Activated CD8-positive, alpha-beta memory T cell treated with anti-CD3 and anti-CD28 coated beads, Interleukin-2, amount 10 ng/mL, durations not matched to agents 7 days and 5 days (primary cell): ENCODE measurements around the gene IGFBP7. TPM values are rescaled to one million over a fixed set of nuclear protein-coding genes. Genes with fewer than 3 reads are reported as not detected.
A peak's percentile ranks its signal among the peaks of the same experiment; 100 is the strongest.

ENCODE experiments used
- ATAC-seq: fragments of 150-1000 bp; cut with Tn5 transposase; one replicate; pipeline ENCODE4 v1.10.0; 2021; ENCODE audit warnings: moderate library complexity
- CTCF ChIA-PET: fragments of 350-600 bp; sonication (Branson Sonifier 250); formaldehyde crosslinking; loops from one replicate; lab custom pipeline; 2021; ENCODE audit warnings: antibody characterized with exemption; lab: Charles Lee
- DNase-seq: peaks from one replicate; pipeline ENCODE4 v3.0.0-alpha.2; 2020
- H3K27ac Mint-ChIP-seq: one replicate; pipeline ENCODE4 v1.8.0; 2021; ENCODE audit warnings: mild to moderate bottlenecking, mixed read lengths
- H3K27me3 Mint-ChIP-seq: one replicate; pipeline ENCODE4 v1.8.0; 2021; ENCODE audit warnings: mixed read lengths
- H3K36me3 Mint-ChIP-seq: one replicate; pipeline ENCODE4 v1.8.0; 2021; ENCODE audit warnings: mild to moderate bottlenecking, mixed read lengths
- H3K4me1 Mint-ChIP-seq: one replicate; pipeline ENCODE4 v1.8.0; 2021; ENCODE audit warnings: mixed read lengths
- H3K4me3 Mint-ChIP-seq: one replicate; pipeline ENCODE4 v1.8.0; 2021; ENCODE audit warnings: mild to moderate bottlenecking, moderate library complexity, mixed read lengths
- H3K9me3 Mint-ChIP-seq: one replicate; pipeline ENCODE4 v1.8.0; 2022; ENCODE audit warnings: low read depth, mixed read lengths
- total RNA-seq, 2 experiments: library from RNA; stranded (reverse); gene quantifications; one replicate each; pipeline ENCODE4 v1.2.3, GENCODE V29; 2021

The IGFBP7 gene, protein sequence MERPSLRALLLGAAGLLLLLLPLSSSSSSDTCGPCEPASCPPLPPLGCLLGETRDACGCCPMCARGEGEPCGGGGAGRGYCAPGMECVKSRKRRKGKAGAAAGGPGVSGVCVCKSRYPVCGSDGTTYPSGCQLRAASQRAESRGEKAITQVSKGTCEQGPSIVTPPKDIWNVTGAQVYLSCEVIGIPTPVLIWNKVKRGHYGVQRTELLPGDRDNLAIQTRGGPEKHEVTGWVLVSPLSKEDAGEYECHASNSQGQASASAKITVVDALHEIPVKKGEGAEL
- total RNA-seq = under 1 TPM in 1 of 2 experiments, not detected in 1; 0.35 TPM

DNA sequence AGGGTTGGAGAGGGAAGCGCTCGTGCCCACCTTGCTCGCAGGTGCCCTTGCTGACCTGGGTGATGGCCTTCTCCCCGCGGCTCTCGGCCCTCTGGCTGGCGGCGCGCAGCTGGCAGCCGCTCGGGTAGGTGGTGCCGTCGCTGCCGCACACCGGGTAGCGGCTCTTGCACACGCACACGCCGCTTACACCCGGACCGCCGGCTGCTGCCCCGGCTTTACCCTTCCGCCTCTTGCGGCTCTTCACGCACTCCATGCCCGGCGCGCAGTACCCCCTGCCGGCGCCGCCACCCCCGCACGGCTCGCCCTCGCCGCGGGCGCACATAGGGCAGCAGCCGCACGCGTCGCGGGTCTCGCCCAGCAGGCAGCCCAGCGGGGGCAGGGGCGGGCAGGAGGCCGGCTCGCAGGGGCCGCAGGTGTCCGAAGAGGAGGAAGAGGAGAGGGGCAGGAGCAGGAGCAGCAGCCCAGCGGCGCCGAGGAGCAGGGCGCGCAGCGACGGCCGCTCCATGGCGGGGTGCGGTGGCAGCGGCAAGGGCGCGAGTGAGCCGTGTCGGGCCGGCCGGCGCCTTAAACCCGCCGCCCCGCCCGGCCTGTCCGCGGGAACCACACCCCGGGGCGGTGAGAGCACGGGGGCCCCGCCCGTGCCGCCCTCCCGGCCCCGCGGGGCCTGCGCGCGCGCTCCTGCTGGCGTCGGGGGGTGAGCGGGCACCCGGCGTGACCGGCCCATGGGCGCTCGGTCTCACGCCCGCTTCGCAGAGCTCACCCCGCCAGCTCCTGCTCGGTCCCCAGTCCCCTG is at the start of gene IGFBP7:
Gene IGFBP7, minus strand, starts transcription at position 539 of the 793 bp plus-strand sequence. Its CDS starts 34 bp downstream, at position 505.
- H3K4me1 Mint-ChIP-seq = peaks cover 18% of the 10 kb centered on the region
- H3K36me3 Mint-ChIP-seq = peaks cover 2% of the 10 kb centered on the region
- H3K9me3 Mint-ChIP-seq = no peaks in the 10 kb centered on the region
- DNase-seq = no peak
- peak within 1 kb of the TSS; percentile 57 for H3K27ac Mint-ChIP-seq
- peaks cover 85% of the 10 kb centered on the region for H3K27me3 Mint-ChIP-seq
- CTCF ChIA-PET = no interaction called here
- H3K4me3 Mint-ChIP-seq = peak within 1 kb of the TSS; percentile 65
- ATAC-seq = peak; percentile 54

DNA sequence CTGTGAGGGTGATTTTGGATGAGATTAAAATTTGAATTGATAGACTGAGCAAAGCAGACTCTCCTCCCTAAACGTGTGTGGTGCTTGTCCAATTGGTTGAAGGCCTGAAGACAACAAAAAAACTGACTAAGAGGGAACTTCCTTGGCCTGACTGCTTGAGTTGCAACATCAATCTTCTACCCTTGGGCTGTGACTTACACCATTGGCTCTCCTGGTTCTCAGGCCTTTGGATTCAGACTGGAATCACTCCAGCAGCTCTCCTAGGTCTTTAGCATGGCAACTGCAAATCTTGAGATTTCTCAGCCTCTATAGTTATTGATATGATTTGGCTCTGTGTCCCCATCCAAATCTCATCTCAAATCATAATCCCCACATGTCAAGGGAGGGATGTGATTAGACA is 49.7 kb upstream of the IGFBP7 start:
- H3K27ac Mint-ChIP-seq = no peak overlapping the region
- H3K4me3 Mint-ChIP-seq = no peak overlapping the region
- DNase-seq = no peak
- H3K9me3 Mint-ChIP-seq = no peaks in the 10 kb centered on the region
- peaks cover 20% of the 10 kb centered on the region for H3K27me3 Mint-ChIP-seq
- CTCF ChIA-PET = no interaction called here
- ATAC-seq = no peak
- H3K36me3 Mint-ChIP-seq = no peaks in the 10 kb centered on the region
- peaks cover 14% of the 10 kb centered on the region for H3K4me1 Mint-ChIP-seq

DNA sequence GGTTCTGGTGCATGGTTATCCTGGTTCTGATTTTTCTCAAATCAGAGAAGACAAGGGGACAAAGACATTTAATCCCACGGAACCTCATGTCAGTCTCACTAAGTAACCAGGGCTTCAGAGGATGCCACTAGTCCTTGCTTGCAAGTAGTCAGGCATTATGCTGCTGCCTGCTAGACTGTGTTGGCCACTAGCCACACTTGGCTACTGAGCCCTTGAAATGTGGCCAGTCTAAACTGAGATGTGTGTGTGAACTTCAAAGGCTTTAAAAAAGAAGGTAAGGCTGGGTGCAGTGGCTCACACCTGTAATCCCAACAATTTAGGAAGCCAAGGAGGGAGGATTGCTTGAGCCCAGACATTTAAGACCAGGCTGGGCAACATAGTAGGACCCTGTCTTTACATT is 48.6 kb upstream of the IGFBP7 start:
- DNase-seq (no peak), ATAC-seq (no peak)
- CTCF ChIA-PET = no interaction called here
- H3K27me3 Mint-ChIP-seq = peaks cover 16% of the 10 kb centered on the region
- H3K4me3 Mint-ChIP-seq = no peak overlapping the region
- H3K9me3 Mint-ChIP-seq = no peaks in the 10 kb centered on the region
- peaks cover 7% of the 10 kb centered on the region for H3K4me1 Mint-ChIP-seq
- H3K27ac Mint-ChIP-seq = no peak overlapping the region
- no peaks in the 10 kb centered on the region for H3K36me3 Mint-ChIP-seq

DNA sequence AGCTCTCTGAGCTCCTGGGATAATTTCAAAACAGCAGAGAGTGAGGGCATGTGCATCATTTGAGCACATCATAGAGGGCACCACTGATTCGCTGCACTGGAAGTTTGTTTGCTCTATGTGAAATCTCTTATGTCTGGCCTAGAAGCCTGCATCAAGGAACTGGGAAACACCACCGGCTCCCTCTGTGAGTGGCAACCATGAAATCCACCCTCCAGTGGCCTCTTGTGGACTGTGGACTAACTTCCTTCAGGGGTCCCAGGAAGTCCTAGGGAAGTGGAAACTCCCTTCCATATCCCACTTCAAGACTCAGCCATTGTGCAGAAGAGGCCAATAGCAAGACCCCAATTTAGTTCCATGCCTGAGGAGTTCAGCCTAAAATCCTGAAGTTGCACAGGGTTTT is 48.0 kb upstream of the IGFBP7 start:
- CTCF ChIA-PET = no interaction called here
- no peak for DNase-seq
- Mint-ChIP-seq H3K4me1 (peaks cover 2% of the 10 kb centered on the region), H3K4me3 (no peak overlapping the region), H3K27me3 (peaks cover 19% of the 10 kb centered on the region), H3K9me3 (no peaks in the 10 kb centered on the region), H3K27ac (no peak overlapping the region), H3K36me3 (no peaks in the 10 kb centered on the region)
- ATAC-seq = no peak

DNA sequence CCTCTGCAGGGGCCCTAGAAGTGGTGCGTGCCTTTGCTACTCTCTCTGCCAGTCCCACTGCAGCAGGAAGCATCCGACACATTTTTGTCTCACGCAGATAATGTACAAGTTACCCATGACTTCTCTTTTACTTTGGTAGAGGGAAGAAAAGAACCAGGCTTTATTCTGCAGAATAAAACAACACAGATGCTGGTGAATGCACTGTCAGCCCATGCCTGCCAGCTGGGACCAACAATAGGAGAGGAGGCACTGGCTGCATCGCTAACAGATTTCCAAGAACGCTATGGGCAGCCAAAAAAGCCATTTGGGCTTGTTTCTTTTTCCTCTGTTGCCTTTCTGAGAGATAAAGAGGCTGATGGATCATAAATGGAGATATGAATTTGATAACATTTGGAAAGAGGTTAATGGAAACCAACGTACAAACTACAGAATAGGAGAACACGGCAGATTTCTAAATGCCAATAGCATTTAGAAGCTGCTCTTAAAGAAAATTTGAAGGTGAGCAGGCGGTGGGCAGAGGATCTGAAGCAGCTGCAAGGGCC is 47.5 kb upstream of the IGFBP7 start:
- Mint-ChIP-seq H3K4me3 (no peak overlapping the region), H3K36me3 (no peaks in the 10 kb centered on the region), H3K27me3 (peaks cover 14% of the 10 kb centered on the region), H3K9me3 (no peaks in the 10 kb centered on the region), H3K27ac (no peak overlapping the region), H3K4me1 (no peaks in the 10 kb centered on the region)
- no peak for DNase-seq
- ATAC-seq = no peak
- CTCF ChIA-PET = no interaction called here

DNA sequence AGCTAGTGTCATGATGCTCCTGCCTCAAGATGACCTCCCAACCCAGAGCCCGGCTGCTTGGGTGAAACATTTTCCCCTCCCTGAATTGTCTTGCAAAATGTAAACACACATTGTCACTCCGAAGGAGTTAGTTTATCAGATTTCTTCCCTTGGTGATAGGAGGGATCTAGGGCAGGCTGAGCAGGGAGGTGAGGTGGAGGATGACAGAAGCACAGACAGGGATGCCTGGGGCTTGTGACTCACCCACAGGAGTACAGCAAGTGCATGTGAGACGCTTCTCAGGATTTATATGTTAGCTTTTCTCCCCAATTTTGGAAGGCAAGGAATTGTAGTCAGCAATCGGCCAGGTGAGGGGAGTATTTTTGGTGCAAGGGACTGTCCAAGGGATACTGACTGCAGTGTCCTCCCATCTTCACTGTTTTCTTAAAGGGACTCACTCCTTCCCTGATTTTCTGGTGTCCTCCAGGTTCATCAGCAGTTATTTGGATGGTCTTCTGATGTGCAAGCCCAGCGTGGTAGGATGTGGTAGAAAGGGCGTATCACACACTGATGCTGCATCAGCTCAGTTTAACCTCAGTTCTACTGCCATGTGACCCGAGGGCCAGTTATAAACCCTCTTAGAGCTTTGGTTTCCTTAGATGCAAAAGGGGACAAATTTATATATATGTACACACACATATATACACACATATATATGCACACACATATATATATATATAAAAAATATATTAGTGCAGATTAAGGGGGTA is 46.2 kb upstream of the IGFBP7 start:
- CTCF ChIA-PET = no interaction called here
- Mint-ChIP-seq H3K27me3 (peaks cover 11% of the 10 kb centered on the region), H3K36me3 (no peaks in the 10 kb centered on the region), H3K4me1 (no peaks in the 10 kb centered on the region), H3K9me3 (no peaks in the 10 kb centered on the region), H3K27ac (no peak overlapping the region), H3K4me3 (no peak overlapping the region)
- no peak for DNase-seq
- ATAC-seq = no peak

DNA sequence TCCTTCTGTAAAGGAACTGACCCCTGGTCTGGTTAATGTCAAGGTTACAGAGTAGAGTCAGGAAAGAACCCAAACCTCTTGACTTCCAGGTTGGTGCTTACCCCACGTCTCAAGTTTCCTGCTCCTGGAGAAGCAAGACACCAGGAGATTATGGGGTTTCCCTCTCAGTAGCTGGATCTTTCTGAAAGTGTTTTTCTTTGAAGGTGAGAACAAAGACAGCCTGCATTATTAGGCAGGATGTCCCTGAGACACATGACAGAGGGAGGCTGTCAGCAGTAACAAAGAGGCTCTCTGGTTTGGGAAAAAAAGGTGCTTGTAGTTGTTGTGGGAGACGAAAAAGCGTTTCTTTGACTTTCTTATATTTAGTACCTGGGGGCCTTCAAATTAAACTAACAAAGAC is 44.7 kb upstream of the IGFBP7 start:
- H3K36me3 Mint-ChIP-seq = no peaks in the 10 kb centered on the region
- CTCF ChIA-PET = no interaction called here
- no peak overlapping the region for H3K27ac Mint-ChIP-seq

DNA sequence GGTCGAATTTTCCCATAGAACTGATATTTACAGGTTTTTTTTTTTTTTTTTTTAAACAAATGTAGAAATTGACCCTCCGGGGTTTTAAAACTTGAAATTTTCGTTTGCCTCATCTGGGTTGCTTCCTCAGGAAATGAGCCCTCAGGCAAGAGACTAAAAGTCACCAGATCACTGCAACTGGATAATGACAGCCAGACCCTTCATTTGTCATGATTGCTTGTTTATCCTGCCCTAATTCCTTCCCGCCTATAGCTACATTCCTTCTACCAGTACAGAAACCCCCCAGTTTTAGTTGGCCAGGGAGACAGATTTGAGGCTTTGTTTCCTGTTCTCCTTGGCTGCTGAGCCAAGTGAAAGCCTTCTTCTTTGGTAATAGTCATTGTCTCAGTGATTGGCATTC is 44.0 kb upstream of the IGFBP7 start:
- H3K4me1 Mint-ChIP-seq = no peaks in the 10 kb centered on the region
- H3K9me3 Mint-ChIP-seq = no peaks in the 10 kb centered on the region
- H3K27me3 Mint-ChIP-seq = peaks cover 15% of the 10 kb centered on the region
- H3K36me3 Mint-ChIP-seq = no peaks in the 10 kb centered on the region
- ATAC-seq (no peak), DNase-seq (no peak)
- no peak overlapping the region for H3K27ac Mint-ChIP-seq
- CTCF ChIA-PET = interaction anchor here (1.4 kb wide), 1 partner anchor 10 kb away, joined by 7 read pairs; no protein-coding TSS in a partner anchor
- H3K4me3 Mint-ChIP-seq = no peak overlapping the region

More for the DNA sequence above, 44.7 kb upstream of the IGFBP7 start:
- H3K27me3 Mint-ChIP-seq = peaks cover 11% of the 10 kb centered on the region
- ATAC-seq (no peak), DNase-seq (no peak)
- no peak overlapping the region for H3K4me3 Mint-ChIP-seq
- H3K9me3 Mint-ChIP-seq = no peaks in the 10 kb centered on the region
- no peaks in the 10 kb centered on the region for H3K4me1 Mint-ChIP-seq

DNA sequence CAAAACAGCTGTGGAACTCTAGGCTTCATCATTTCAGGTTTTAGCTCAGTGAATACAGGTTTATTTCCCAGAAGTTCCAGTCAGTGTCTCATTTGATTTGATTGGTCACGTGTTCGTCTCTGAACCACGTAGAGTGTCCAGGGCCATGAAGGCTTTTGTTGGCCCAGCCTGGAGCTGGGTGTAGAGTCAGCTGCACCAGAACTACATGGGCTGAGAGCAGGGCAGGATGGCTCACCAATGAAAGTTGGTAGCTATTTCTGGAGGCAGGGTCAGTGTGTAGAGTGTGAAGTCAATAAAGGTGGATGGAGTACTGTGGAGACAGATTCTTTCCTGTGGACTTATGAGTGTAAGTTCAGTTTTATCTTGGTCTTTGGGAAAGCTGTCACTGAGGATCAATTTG is 43.0 kb upstream of the IGFBP7 start:
- no peak overlapping the region for H3K4me3 Mint-ChIP-seq
- CTCF ChIA-PET = interaction anchor here (1.2 to 1.4 kb wide), 2 partner anchors 11 kb away, joined by 3 to 7 read pairs; no protein-coding TSS in a partner anchor
- H3K27me3 Mint-ChIP-seq = peaks cover 19% of the 10 kb centered on the region
- no peaks in the 10 kb centered on the region for H3K4me1 Mint-ChIP-seq
- H3K27ac Mint-ChIP-seq = no peak overlapping the region
- H3K9me3 Mint-ChIP-seq = no peaks in the 10 kb centered on the region
- no peaks in the 10 kb centered on the region for H3K36me3 Mint-ChIP-seq
- ATAC-seq (no peak), DNase-seq (no peak)

DNA sequence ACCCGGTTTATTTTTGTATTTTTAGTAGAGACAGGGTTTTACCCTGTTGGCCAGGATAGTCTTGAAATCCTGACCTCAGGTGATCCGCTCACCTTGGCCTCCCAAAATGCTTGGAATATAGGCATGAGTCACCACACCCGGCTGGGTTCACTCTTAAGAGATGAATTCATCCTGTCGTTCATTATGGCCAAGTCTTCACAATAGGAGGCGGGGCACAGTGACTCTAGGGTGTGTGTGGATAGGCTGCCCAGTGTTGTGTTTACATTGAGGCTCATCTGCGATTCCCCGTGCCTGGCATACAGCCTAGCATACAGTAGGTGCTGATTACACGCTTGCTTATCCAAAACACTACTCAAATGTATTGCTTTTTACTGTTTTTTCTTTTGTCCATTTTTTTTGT is 41.3 kb upstream of the IGFBP7 start:
- ATAC-seq (no peak), DNase-seq (no peak)
- no peaks in the 10 kb centered on the region for H3K36me3 Mint-ChIP-seq
- CTCF ChIA-PET = interaction anchor here (3.2 kb wide), 1 partner anchor 12 kb away, joined by 12 read pairs; no protein-coding TSS in a partner anchor
- peaks cover 19% of the 10 kb centered on the region for H3K27me3 Mint-ChIP-seq
- no peaks in the 10 kb centered on the region for H3K9me3 Mint-ChIP-seq
- H3K27ac Mint-ChIP-seq = no peak overlapping the region
- no peak overlapping the region for H3K4me3 Mint-ChIP-seq
- no peaks in the 10 kb centered on the region for H3K4me1 Mint-ChIP-seq

DNA sequence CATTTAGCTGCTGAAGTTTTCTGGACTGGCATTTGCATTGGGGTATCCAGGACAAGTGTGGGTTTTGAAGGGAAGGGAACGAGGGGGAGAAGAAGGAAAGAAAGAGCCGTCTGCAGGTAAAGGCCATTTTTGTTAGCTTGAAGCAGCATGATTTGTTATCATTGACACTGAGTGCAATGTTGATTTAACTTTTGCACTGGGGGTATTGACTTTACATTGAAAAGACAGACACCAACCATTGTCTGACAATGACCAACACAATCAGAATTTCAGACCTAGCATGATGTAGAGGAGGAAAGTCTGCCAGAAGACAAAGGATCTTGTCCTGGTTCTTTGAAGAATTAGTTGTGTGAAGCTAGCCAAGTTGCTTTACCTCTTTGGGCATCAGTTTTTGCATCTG is 39.6 kb upstream of the IGFBP7 start:
- ATAC-seq = no peak
- no peak overlapping the region for H3K27ac Mint-ChIP-seq
- H3K4me3 Mint-ChIP-seq = no peak overlapping the region
- H3K36me3 Mint-ChIP-seq = no peaks in the 10 kb centered on the region
- H3K27me3 Mint-ChIP-seq = peaks cover 13% of the 10 kb centered on the region
- no peaks in the 10 kb centered on the region for H3K4me1 Mint-ChIP-seq
- DNase-seq = no peak
- CTCF ChIA-PET = interaction anchor here (3.2 kb wide), 1 partner anchor 14 kb away, joined by 12 read pairs; no protein-coding TSS in a partner anchor
- no peaks in the 10 kb centered on the region for H3K9me3 Mint-ChIP-seq

DNA sequence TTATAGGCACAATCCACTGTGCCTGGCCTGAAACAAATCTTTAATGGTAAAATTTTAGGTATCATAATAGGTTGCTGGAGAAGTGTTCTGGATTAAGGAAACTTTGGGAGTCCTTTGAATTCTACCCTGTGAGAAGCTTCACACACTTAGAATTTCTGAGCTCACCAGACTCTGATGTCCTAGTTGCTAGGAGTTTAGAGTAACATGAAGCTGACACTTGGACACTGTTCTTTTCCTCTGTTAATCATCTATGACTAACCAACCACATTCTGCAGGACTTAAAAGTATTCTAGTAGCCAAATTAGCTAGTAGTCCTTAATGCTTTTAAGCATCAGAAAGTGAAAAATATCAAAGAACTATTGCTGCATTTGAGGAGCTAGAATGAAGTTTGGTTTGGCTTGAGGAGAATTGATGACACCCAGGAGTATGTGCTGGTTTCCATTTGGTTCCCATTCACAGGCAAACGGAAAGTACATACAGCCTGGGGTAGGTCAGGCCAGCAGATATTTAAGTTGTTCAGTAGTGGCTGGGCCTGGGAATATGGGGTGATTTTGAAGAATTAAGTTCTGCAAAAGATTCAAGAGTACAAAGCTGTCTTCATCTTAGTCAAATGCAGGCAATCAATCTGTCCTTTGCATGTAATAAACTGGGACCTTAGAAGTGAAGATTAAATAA is 38.8 kb upstream of the IGFBP7 start:
- no peak overlapping the region for H3K27ac Mint-ChIP-seq
- peaks cover 12% of the 10 kb centered on the region for H3K27me3 Mint-ChIP-seq

More for the DNA sequence above, 38.8 kb upstream of the IGFBP7 start:
- Mint-ChIP-seq H3K36me3 (no peaks in the 10 kb centered on the region), H3K9me3 (no peaks in the 10 kb centered on the region), H3K4me1 (no peaks in the 10 kb centered on the region), H3K4me3 (no peak overlapping the region)
- no peak for DNase-seq
- CTCF ChIA-PET = interaction anchor here (3.2 kb wide), 1 partner anchor 15 kb away, joined by 12 read pairs; no protein-coding TSS in a partner anchor
- no peak for ATAC-seq
